HG03097 (cell line): ENCODE data around the gene RSPH6A.

Experiments
- ATAC-seq: cut with Tn5 transposase; IDR thresholded peaks from one replicate; pipeline ENCODE4 v1.9.1; 2021; ENCODE audit not compliant: unreplicated experiment, low FRiP score

RSPH6A gene

DNA sequence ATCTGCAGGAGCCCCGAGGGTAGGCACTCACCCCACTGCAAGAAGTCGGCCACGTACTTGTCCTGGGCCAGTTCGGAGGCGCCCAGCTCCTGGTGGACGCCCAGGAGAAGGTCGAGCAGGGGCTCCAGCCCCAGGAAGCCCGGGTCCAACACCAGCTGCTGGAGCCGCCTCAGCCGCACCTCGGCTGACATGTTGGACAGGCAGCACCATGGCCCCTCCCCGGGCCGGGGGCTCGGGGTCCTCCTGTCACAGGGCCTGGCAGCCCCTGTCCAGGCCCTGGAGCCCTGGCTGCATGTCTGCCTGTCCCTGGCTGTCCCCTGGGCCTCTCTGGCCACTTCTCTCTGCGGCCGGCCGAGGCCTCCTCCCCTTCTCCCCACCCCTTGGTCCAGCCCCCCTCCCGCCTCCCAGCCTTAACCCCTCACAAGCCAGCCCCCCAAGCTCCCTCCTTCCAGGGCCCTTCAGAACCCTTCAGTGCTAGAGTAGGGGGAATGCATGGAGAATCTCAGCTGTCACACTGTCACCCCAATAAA lies 32.9 kb downstream of the RSPH6A start, which contains the start of gene DMPK:
DMPK (minus strand) TSS at position 329 of the 530 bp plus-strand sequence; CDS start at position 191, 138 bp downstream.
- ATAC-seq = no peak

- ATAC-seq = no peak
Observed at GRCh38 chr19:45781214-45782161, 33.6 kb downstream of the RSPH6A start.

DNA sequence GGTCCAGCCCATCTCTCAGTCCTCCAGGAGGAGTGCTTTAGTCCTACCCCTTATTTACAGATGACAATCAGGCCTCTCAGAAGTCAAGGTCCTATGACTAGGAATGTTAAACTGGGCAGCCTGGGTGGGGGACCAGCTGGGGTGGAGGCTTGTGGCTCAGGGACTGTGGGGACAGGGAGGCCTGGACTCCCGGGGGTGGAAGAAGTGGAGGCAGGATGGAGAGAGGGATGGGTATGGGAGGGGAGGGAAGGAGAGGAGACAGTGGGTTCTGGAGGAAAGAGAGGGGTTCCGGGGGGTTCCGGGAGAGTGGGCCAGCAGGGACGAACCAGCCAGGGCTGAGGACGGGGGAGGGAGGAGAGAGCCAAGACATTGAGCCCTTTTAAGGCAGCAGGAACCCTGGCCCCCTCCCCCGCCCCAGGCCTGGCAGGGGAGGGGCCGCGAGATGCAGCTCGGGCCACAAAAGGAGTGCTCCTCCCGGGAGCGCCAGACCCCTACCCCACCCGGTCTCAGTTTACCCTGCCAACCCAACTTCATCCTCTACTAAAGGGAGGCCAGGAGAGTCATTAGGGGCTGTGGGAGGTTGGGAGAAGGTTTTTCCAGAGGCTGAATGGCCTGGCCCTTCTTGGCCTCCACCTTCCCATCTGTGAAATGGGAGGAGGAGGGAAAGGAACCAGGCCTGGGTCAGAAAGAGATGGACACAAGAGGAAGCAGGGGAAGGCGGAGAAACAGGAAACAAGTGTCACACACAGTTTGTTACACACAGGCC lies 34.5 kb downstream of the RSPH6A start:
- no peak for ATAC-seq

DNA sequence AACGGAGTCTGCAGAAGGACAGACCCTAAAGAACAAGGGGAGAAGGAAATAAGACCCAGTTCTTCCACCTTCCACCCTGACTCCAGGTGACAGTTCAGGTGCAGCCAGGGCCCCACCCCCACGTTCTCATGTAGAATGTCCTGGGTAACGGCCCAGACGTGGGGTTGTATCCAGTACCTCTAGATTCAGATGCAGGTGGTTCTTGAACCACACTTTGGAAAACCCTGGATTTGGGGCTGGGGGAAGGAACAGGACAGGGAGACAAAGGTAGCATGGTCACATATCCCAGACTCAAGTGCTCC lies 35.0 kb downstream of the RSPH6A start:
- no peak for ATAC-seq

DNA sequence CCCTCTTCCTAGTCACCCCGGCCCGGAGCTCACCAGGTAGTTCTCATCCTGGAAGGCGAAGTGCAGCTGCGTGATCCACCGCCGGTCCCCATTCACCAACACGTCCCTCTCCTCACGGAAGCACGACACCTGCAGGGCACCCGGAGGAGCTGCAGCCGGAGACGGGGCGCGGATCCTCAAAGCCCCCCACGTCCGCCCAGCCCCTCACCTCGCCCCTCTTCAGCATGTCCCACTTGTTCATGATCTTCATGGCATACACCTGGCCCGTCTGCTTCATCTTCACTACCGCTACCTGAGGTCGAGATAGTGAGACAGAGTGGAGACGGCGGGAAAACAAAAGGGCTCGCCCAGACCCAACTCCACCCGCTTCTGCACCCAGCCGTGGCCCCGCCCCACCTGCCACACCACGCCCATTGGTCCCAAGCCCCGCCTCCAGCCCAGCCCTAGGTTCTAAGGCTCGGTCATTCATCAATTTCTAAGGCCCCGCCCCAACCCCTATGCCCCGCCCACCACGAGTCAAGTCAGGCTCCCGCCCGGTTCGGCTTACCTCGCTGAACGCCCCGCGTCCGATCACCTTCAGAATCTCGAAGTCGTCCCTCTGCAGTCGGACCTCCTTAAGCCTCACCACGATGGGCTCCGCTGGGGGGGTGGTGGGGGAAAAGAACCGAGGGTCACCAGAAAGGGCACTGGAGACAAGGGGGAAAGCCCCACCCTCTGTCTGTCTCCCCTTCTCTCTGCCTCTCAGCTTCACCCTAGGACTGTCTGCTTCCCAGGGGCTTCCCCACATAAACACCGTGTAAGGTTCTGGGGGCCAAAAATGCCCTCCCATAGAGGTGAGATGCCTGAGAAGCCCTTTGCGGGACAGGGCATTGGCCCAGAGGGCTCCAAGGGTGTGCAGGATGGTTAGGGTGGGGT lies 35.6 kb downstream of the RSPH6A start:
- ATAC-seq = peak; percentile 70

DNA sequence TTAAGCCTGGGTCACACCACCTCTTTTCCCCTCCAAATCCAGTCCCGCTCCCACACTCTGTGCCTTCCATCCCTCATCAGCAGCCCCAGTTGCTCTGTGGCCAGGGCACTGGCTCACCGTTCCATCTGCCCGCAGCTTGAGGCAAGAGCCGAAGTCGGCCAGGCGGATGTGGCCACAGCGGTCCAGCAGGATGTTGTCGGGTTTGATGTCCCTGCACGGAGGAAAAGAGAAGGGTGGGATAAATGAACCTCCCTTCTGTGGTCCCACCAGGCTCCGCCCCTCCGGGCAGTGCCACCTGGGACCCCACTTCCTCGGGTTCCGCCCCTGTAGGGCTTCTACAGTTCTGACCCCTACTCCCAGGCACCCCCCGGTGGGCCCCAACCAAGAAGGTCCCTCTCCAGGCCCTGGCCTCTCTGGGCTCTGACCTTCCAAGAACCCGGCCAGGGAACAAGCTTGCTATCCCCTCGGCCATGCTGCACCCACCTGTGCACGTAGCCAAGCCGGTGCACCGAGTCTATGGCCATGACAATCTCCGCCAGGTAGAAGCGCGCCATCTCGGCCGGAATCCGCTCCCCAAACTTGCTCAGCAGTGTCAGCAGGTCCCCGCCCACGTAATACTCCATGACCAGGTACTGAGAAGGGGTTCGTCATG lies 37.0 kb downstream of the RSPH6A start:
- no peak for ATAC-seq

- no peak for ATAC-seq
Observed at GRCh38 chr19:45777395-45777961, 37.6 kb downstream of the RSPH6A start.

DNA sequence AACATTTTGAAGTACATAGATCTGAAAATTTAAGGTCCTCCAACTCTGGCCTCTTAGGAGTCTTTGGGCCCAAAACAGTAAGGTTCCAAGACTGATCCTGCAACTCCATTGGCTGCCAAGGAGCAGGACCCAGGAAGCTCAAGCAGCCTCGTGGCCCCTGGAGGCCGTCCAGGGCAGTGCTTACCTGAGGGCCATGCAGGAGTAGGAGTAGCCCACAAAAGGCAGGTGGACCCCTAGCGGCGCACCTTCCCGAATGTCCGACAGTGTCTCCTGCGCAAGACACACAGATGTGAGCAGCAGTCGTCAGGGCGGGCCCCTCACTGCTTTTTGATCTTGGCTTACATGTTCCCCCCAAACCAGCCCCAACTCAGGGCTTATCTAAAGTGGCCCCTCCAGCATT lies 40.3 kb downstream of the RSPH6A start:
- ATAC-seq = no peak

DNA sequence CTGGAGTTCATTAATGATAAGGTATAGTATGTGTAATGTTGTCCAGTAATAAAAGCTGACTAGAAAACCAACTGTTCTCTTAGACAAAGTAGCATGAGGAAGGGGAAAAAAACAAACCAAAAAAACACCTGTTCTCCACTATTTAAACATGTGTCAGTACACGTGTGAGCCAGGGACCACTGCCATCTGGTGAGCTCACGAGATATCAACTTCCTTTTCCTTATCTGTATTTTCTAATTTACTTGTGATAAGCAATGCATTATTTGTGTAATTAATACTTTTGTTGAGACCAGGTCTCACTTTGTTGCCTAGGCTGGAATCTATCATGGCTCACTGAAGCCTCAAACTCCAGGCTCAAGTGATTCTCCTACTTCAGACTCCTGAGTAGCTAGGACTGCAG lies 41.7 kb downstream of the RSPH6A start:
- no peak for ATAC-seq

DNA sequence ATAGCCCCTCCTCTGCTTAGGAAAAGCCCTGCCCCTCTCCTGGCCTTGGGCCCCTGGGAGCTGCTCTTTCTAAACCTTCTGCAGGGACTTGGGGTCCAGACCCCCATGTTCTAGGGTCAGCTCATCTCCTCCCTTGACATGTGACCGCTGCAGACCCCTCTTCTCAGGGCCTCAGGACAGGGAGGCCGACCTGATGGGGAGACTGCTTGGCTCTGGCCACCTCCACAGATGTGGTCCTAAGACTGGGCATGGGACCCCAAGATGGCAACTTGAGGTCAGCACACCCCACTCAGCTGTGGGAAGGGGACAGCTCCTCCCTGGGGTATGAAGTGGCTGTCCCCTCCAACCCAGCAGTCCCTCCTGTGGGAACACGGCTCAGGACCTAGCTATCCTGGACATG lies 42.2 kb downstream of the RSPH6A start:
- no peak for ATAC-seq

GRCh38 chr19:45772130-45772840 lies 42.8 kb downstream of the RSPH6A start:
- no peak for ATAC-seq

DNA sequence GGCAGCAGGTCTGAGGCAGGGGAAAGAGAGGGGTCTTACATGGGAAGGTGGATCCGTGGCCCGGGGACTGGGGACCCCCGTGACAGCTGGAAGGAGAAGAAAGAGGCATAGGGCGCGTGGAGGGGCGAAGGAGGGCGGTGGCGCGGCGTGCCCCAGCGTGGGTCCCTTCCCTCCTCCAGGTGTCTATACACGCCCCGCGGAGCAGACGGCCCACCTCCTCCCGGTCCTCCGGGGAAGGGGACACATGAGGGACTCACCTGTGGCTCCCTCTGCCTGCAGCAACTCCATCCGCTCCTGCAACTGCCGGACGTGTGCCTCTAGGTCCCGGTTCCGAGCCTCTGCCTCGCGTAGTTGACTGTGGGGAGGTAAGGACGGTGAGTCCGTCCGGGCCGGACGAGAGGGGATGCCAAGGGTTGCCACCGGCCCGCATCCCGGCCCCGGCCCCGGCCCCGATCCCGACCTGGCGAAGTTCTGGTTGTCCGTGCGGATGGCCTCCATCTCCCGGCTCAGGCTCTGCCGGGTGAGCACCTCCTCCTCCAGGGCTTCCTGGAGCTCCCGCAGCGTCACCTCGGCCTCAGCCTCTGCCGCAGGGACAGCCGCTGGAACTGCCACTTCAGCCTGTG lies 43.7 kb downstream of the RSPH6A start:
- ATAC-seq = no peak

DNA sequence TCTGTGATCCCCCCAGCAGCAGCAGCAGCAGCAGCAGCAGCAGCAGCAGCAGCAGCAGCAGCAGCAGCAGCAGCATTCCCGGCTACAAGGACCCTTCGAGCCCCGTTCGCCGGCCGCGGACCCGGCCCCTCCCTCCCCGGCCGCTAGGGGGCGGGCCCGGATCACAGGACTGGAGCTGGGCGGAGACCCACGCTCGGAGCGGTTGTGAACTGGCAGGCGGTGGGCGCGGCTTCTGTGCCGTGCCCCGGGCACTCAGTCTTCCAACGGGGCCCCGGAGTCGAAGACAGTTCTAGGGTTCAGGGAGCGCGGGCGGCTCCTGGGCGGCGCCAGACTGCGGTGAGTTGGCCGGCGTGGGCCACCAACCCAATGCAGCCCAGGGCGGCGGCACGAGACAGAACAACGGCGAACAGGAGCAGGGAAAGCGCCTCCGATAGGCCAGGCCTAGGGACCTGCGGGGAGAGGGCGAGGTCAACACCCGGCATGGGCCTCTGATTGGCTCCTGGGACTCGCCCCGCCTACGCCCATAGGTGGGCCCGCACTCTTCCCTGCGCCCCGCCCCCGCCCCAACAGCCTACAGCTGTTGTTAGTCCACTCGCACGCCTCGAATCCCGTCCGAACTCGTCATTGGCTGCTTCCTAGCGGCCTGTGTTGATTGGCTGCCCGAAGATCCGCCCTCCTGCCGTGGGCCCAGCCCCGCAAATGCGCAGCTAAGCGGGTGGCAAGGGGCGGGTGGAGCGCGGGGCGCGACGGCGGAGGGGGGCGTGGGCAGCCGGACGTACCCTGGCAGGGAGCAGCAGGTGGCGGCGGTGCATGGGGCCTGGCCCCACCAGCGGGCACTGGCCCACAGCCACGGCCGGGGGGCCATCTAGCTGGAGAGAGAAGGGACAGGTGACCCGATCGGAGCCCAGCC lies 44.7 kb downstream of the RSPH6A start:
- peak; percentile 43 for ATAC-seq

DNA sequence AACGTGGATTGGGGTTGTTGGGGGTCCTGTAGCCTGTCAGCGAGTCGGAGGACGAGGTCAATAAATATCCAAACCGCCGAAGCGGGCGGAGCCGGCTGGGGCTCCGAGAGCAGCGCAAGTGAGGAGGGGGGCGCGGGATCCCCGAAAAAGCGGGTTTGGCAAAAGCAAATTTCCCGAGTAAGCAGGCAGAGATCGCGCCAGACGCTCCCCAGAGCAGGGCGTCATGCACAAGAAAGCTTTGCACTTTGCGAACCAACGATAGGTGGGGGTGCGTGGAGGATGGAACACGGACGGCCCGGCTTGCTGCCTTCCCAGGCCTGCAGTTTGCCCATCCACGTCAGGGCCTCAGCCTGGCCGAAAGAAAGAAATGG lies 45.3 kb downstream of the RSPH6A start:
- no peak for ATAC-seq

- peak; percentile 53 for ATAC-seq
Observed at GRCh38 chr19:45768984-45769782, 45.9 kb downstream of the RSPH6A start, which contains the start of gene SIX5. SIX5 (minus strand) TSS chr19:45769252; CDS start chr19:45768844, 408 bp downstream.

GRCh38 chr19:45768655-45768983 lies 46.5 kb downstream of the RSPH6A start:
- no peak for ATAC-seq
